Activated CD8-positive, alpha-beta memory T cell treated with anti-CD3 and anti-CD28 coated beads for 48 hours (primary cell): ENCODE measurements around the gene JMJD4.

Experiments
- DNase-seq, 3 experiments: peaks; one replicate each; pipeline ENCODE4 v3.0.0-alpha.2; 2020; ENCODE audit warnings: low read depth in 2 of 3, low spot score in 2 of 3

The JMJD4 gene, protein sequence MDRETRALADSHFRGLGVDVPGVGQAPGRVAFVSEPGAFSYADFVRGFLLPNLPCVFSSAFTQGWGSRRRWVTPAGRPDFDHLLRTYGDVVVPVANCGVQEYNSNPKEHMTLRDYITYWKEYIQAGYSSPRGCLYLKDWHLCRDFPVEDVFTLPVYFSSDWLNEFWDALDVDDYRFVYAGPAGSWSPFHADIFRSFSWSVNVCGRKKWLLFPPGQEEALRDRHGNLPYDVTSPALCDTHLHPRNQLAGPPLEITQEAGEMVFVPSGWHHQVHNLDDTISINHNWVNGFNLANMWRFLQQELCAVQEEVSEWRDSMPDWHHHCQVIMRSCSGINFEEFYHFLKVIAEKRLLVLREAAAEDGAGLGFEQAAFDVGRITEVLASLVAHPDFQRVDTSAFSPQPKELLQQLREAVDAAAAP

DNA sequence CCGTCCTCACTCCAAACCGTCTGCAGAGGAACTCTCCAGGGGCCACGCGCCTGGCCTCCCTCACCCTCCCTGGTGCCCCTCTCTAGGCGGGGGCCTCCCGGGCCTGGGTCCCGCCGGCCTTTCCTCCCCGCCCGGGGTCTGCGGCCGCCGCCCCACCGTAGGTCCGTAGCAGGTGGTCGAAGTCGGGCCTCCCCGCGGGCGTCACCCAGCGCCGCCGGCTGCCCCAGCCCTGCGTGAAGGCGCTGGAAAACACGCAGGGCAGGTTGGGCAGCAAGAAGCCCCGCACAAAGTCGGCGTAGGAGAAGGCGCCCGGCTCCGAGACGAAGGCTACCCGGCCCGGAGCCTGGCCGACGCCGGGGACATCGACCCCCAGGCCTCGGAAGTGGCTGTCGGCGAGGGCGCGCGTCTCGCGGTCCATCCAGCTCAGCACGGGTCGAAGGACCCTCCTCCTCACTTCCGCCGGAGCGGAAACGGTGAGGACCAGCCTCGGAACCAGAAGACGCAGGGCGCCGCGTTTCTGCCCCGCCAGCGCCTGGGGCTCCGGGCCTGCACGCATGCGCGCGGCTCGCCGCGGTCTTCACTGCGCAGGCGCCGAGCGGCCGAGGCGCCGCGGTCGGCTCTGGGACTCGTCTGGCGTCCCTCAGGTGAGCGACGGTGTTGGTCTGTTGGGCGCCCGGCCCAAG, at the start of gene JMJD4, which contains the start of gene SNAP47:
Gene JMJD4 (minus strand): TSS at position 447 of the 683 bp plus-strand sequence. CDS start 29 bp downstream, at position 418.
Gene SNAP47 (plus strand): TSS at position 580 of the 683 bp plus-strand sequence. CDS start 12,302 bp downstream, outside the sequence.
- DNase-seq = peak; percentile 82 to 88 (median 87)

- no peak for DNase-seq
Measured at GRCh38 chr1:227782226-227782625, 47.1 kb upstream of the JMJD4 start.

DNA sequence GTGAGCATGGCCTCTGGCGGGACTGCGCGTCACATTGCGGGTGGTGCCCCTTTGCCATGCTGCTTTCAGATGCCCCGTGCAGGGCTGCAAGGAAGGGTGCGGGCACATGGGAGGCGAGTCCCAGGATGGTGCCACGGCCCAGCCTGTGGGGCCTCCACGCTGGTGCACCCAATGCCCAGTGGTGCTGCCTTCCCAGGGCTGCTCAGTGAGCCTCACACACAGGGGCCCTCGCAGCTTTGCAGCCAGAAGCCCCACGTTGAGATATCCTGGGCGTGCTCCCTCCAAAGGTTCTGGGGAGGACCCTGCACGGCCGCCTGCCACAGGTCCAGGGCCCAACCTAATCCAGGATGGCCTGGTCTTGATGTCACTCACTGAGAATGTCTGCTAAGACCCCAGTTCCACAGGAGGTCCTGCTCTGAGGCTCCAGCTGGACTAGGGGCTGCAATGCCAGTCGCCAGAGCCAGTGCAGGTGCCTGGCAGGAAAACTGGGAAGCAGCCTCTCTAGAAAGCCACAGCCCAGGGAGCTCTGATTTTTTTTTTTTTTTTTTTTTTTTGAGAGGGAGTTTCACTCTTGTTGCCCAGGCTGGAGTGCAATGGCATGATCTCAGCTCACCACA, 46.3 kb upstream of the JMJD4 start:
- DNase-seq = no peak

GRCh38 chr1:227780101-227781044, 45.3 kb upstream of the JMJD4 start:
- no peak for DNase-seq

GRCh38 chr1:227779685-227780084, 44.6 kb upstream of the JMJD4 start:
- DNase-seq = no peak

GRCh38 chr1:227779021-227779441, 43.9 kb upstream of the JMJD4 start:
- no peak for DNase-seq

GRCh38 chr1:227778401-227778947, 43.4 kb upstream of the JMJD4 start:
- no peak for DNase-seq

GRCh38 chr1:227777646-227778045, 42.5 kb upstream of the JMJD4 start:
- no peak for DNase-seq

DNA sequence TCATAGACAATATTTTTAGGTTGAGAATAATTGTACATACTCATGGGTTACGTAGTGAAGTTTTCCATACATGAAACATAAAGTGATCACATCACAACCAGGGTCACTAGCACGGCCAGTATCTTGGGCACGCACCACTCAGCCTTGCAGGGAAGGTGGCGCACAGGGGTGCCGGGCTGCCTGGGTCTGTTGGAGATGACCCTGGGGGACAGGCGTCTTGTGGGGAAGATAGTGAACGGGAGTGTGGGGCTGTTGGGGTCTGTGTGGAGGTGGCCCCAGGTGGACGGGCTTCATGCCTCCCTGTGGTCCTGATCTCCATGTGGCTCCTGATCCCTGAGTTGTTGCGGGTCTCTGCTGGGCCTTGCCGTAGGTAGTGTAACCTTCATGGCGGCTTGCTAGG, 42.1 kb upstream of the JMJD4 start:
- no peak for DNase-seq

DNA sequence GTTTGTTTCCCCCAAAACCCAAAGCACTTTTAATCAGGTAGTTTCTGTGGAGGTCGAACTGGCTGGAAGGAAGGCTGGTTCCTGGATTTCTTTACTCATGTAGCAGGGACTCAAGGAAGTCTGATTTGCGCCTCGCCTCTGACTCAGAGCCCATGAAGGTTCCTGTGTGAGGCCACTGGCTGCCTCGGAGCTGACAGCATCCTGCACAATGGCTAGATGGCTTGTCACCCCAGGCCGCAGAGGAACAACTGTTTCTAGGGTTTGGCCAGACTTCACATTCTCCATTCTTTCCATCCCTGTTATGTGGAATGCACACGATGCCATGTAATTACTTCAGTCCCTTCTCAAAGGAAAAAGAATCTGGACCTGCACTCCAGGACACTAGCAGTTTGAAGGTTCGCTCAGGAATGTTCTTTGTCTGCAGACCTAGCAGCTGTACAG, 41.2 kb upstream of the JMJD4 start:
- DNase-seq = no peak

GRCh38 chr1:227775841-227776240, 40.7 kb upstream of the JMJD4 start:
- DNase-seq = no peak

GRCh38 chr1:227774821-227775661, 39.9 kb upstream of the JMJD4 start:
- no peak for DNase-seq

GRCh38 chr1:227774051-227774731, 39.1 kb upstream of the JMJD4 start:
- DNase-seq = no peak

GRCh38 chr1:227773558-227773957, 38.5 kb upstream of the JMJD4 start:
- DNase-seq = no peak

GRCh38 chr1:227771771-227772170, 36.7 kb upstream of the JMJD4 start:
- DNase-seq = no peak

DNA sequence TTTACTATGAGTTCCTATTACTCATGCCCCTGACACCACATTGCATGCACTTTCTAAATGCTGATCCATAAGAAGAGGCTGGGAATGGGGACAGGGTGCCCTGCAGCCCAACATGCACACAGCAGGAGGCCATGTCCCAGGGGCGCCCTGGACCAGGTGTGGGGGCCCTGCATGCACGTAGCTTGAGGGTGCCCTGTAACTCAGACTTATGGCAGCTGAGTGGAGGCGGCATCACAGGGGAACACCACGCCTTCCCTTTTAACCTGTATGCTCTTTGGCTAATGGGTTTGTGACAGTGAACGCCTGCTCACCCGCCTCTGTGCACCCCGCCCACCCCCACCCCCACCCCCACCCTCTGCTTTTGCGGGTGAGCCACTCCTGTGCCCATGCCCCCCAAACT, 36.2 kb upstream of the JMJD4 start:
- no peak for DNase-seq

GRCh38 chr1:227770812-227771211, 35.7 kb upstream of the JMJD4 start:
- DNase-seq = no peak

DNA sequence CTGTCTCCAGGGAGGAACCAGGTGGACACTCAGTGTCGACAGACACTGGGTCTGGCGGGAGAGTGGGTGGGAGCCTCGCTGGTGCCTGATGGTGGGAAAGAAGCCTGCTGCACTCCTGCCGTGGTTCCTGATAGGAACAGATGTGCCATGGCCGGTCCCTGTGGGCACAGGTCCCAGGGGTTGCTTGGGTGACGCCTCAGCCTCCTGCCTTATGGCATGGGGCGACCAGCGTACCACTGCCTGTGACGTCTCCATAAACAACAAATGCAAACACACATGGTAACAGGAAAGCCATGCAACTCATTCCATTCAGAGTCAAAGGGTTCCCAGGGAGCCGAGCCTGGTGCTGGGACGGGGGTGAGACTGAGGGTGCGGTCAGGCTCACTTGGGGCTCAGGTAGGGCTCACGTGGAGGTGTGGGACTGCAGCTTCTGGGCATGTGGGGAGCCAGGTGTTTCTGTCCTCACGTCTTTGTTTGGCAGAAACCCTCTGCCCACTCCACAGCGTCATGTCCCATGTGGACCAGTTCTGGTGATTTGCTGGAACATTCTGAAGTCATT, 34.9 kb upstream of the JMJD4 start:
- DNase-seq = no peak
